HepG2 (cell line): Measurements from ENCODE around the gene SENP5. TPM values are rescaled to one million over a fixed set of nuclear protein-coding genes. Genes with fewer than 3 reads are reported as not detected.

Source experiments
- JUNB ChIP-seq: sonication (generic); formaldehyde crosslinking; IDR thresholded peaks from 2 replicates; pipeline ENCODE4 v1.8.0; 2022; ENCODE audit warnings: missing genetic modification reagents, mild to moderate bottlenecking, borderline replicate concordance
- SNAI1 ChIP-seq: sonication (generic); formaldehyde crosslinking; IDR thresholded peaks from 2 replicates; pipeline ENCODE4 v1.5.0; 2020; ENCODE audit warnings: mild to moderate bottlenecking, missing genetic modification reagents, borderline replicate concordance
- TMF1 ChIP-seq: sonication (generic); formaldehyde crosslinking; IDR thresholded peaks from 2 replicates; pipeline ENCODE4 v1.8.1; 2022; ENCODE audit warnings: low read depth, missing genetic modification reagents
- ZNF121 ChIP-seq: sonication (generic); formaldehyde crosslinking; IDR thresholded peaks from 2 replicates; pipeline ENCODE4 v1.5.0; 2020; ENCODE audit warnings: mild to moderate bottlenecking, missing genetic modification reagents
- polyA plus RNA-seq, 8 experiments: library from polyadenylated mRNA; depleted of rRNA in 3 of 8; stranded (reverse) in 7 of 8; unstranded in 1 of 8; fragments of >200 nt; fragmentation: Illumina TruSeq in 4 of 8; extraction: Trizol in 4 of 8; gene quantifications; 2 replicates each; pipeline versions ENCODE4 v1.2.1 to v1.2.3, GENCODE V29; 2011 to 2016; ENCODE audit warnings: low read depth in 4 of 8, missing spikeins in 1 of 8, mixed read lengths in 1 of 8; ENCODE audit not compliant: insufficient read depth in 1 of 8
- total RNA-seq, 5 experiments: library from RNA; depleted of rRNA; stranded (reverse); fragments of >200 nt; fragmentation: Illumina TruSeq; extraction: Trizol; gene quantifications; 2 replicates each; pipeline ENCODE4 v1.2.3, GENCODE V29; 2016; ENCODE audit warnings: low read depth in 1 of 5
- TF ChIP-seq, protein P1 (sequence below): IDR thresholded peaks from 2 replicates; pipeline ENCODE4 v1.4.0; 2020; ENCODE audit warnings: mild to moderate bottlenecking, missing genetic modification reagents
- TF ChIP-seq, protein P2 (sequence below): sonication (generic); formaldehyde crosslinking; IDR thresholded peaks from 2 replicates; pipeline ENCODE4 v1.4.0; 2020; ENCODE audit warnings: mild to moderate bottlenecking, missing genetic modification reagents
- TF ChIP-seq, protein P3 (sequence below): sonication (generic); formaldehyde crosslinking; IDR thresholded peaks from 2 replicates; pipeline ENCODE4 v1.8.1; 2023; ENCODE audit warnings: mild to moderate bottlenecking, missing genetic modification reagents

Gene SENP5
- total and polyA plus RNA-seq, 2 of the 13 experiments (the other 11 are each of a cell fraction or from before 2014, with no cell fraction given), result 17.6 to 30.9 TPM

DNA sequence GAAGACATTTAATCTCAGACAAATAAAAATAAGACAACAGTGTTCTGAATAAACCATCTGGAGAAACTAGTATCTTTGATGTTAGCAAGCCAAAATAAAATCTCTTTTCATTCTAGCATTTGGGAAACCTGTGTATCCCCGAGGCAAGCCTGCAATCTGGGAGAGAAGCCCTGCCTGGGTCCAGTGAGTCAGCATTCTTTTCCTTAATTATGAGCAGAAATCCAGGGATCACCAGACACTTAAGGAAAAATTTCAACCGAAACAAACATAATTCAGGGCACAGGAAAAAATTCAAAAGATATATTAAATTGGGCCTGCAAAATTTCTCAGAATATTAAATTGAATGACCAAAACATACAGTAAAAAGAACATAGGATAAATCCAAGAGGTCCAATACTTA is 70.4 kb downstream of the SENP5 start (continued):
- TF ChIP-seq, protein P1, sequence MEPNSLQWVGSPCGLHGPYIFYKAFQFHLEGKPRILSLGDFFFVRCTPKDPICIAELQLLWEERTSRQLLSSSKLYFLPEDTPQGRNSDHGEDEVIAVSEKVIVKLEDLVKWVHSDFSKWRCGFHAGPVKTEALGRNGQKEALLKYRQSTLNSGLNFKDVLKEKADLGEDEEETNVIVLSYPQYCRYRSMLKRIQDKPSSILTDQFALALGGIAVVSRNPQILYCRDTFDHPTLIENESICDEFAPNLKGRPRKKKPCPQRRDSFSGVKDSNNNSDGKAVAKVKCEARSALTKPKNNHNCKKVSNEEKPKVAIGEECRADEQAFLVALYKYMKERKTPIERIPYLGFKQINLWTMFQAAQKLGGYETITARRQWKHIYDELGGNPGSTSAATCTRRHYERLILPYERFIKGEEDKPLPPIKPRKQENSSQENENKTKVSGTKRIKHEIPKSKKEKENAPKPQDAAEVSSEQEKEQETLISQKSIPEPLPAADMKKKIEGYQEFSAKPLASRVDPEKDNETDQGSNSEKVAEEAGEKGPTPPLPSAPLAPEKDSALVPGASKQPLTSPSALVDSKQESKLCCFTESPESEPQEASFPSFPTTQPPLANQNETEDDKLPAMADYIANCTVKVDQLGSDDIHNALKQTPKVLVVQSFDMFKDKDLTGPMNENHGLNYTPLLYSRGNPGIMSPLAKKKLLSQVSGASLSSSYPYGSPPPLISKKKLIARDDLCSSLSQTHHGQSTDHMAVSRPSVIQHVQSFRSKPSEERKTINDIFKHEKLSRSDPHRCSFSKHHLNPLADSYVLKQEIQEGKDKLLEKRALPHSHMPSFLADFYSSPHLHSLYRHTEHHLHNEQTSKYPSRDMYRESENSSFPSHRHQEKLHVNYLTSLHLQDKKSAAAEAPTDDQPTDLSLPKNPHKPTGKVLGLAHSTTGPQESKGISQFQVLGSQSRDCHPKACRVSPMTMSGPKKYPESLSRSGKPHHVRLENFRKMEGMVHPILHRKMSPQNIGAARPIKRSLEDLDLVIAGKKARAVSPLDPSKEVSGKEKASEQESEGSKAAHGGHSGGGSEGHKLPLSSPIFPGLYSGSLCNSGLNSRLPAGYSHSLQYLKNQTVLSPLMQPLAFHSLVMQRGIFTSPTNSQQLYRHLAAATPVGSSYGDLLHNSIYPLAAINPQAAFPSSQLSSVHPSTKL (CRISPR knock-in tag), result no peak
- TF ChIP-seq ZNF121 (CRISPR knock-in tag) (no peak), JUNB (CRISPR knock-in tag) (no peak), TMF1 (CRISPR knock-in tag) (no peak), SNAI1 (CRISPR knock-in tag) (no peak)
- TF ChIP-seq, protein P2, sequence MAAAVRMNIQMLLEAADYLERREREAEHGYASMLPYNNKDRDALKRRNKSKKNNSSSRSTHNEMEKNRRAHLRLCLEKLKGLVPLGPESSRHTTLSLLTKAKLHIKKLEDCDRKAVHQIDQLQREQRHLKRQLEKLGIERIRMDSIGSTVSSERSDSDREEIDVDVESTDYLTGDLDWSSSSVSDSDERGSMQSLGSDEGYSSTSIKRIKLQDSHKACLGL, result no peak
- TF ChIP-seq, protein P3, sequence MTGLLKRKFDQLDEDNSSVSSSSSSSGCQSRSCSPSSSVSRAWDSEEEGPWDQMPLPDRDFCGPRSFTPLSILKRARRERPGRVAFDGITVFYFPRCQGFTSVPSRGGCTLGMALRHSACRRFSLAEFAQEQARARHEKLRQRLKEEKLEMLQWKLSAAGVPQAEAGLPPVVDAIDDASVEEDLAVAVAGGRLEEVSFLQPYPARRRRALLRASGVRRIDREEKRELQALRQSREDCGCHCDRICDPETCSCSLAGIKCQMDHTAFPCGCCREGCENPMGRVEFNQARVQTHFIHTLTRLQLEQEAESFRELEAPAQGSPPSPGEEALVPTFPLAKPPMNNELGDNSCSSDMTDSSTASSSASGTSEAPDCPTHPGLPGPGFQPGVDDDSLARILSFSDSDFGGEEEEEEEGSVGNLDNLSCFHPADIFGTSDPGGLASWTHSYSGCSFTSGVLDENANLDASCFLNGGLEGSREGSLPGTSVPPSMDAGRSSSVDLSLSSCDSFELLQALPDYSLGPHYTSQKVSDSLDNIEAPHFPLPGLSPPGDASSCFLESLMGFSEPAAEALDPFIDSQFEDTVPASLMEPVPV (CRISPR knock-in tag), result no peak
